GM12801 (cell line): ENCODE results near the gene TEX28.

Experiments
- TF ChIP-seq, protein P1 (sequence below): IDR thresholded peaks from one replicate; pipeline ENCODE4 v1.5.1; 2011; ENCODE audit warnings: control low read depth; ENCODE audit not compliant: insufficient read length; ENCODE audit errors: extremely low read depth

The TEX28 gene, protein sequence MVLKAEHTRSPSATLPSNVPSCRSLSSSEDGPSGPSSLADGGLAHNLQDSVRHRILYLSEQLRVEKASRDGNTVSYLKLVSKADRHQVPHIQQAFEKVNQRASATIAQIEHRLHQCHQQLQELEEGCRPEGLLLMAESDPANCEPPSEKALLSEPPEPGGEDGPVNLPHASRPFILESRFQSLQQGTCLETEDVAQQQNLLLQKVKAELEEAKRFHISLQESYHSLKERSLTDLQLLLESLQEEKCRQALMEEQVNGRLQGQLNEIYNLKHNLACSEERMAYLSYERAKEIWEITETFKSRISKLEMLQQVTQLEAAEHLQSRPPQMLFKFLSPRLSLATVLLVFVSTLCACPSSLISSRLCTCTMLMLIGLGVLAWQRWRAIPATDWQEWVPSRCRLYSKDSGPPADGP

DNA sequence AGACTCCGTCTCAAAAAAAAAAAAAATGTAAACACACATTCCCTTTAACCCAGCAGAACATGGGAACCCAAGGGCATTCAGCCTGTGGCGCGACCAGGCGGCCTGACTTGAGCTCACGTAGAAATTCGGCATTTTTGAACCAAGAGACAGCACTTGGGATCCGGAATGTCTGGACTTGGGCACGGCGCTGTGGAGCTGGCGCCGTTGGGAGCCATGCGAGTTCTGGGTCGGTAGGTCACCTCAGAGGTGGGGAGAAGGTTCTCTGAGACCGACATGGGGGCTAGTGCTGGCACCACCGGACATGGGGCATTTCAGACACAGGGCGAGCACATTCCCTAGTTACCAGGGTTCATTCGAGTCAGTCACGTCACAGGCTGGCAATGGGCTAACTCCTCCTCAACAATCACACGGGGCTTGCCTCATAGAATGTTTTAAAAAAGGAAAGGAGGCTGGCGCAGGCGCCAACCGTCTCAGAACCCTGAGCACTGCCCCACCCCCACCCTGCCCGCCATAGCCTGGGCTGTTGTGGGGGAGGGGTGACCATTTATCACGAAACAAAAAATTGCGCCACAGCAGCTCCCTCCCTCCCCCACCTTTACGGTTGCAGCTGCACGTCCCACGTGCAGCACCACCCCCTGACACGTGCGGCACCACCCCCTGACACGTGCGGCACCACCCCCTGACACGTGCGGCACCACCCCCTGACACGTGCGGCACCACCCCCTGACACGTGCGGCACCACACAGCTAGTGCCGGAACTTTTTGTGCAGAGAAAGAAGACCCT lies at the start of gene TEX28:
TEX28 (minus strand) TSS at position 334 of the 784 bp plus-strand sequence. CDS start 3,007 bp downstream, outside the sequence.
- TF ChIP-seq, protein P1, sequence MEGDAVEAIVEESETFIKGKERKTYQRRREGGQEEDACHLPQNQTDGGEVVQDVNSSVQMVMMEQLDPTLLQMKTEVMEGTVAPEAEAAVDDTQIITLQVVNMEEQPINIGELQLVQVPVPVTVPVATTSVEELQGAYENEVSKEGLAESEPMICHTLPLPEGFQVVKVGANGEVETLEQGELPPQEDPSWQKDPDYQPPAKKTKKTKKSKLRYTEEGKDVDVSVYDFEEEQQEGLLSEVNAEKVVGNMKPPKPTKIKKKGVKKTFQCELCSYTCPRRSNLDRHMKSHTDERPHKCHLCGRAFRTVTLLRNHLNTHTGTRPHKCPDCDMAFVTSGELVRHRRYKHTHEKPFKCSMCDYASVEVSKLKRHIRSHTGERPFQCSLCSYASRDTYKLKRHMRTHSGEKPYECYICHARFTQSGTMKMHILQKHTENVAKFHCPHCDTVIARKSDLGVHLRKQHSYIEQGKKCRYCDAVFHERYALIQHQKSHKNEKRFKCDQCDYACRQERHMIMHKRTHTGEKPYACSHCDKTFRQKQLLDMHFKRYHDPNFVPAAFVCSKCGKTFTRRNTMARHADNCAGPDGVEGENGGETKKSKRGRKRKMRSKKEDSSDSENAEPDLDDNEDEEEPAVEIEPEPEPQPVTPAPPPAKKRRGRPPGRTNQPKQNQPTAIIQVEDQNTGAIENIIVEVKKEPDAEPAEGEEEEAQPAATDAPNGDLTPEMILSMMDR = no peak

DNA sequence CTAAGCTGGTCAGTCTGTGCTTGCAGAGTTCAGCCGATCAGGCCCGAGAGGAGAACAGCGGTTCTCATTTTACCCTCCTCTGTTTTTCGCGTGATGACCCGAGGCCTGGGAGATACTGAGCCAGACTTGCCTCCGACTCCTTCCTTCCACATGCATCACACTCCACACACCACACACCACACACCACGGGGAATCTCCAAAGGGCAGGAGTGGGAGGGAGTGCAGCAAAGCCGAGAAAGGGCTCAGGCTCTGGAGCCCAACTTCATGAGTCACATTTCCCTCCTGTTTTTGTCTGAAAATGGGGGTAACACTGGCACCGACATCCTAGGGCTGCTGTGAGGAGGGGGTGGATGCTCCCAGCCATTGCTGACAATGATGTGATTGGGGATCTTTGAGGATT lies 39.6 kb upstream of the TEX28 start:
- TF ChIP-seq, protein P1 = no peak

DNA sequence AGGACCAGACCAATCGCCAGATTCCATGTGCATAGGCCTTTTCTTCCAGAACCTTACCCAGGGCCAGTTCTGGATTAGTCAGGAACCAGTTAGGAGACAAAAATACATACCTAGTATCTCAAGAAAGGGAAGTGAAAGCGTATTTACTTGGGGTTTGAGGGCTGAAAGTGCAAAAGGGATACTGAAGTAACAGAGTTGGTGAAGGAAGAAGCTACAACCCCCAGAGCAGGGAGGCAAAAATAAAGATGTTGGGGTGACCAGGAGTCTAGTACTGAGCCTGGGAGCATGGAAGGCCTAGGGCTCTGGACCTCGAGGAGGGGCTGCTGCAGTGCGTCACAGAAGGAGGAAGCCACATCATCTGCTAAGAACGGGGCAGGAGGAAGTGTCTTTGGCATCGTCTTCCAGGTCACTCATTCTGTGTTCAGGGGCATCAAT lies 38.9 kb upstream of the TEX28 start:
- TF ChIP-seq, protein P1 = no peak

DNA sequence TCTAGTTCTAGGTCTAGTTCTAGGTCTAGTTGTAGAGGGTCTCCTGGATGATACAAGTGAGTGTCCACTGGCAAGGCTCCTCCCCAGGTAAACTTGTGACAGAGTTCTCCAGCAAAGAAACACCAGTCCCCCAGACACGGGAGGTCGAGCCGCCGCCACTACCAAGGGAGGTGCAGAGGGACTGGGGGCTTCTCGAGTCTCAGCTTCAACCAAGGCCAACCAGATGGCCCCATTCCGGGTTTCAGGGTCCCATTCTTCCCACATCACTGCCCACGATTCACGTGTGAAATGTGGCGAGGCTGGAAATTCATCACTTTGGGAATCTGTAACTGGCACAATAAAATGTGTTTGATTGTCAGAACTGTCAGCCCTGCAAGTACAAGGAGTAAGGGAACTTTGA lies 38.2 kb upstream of the TEX28 start:
- TF ChIP-seq, protein P1 = no peak

DNA sequence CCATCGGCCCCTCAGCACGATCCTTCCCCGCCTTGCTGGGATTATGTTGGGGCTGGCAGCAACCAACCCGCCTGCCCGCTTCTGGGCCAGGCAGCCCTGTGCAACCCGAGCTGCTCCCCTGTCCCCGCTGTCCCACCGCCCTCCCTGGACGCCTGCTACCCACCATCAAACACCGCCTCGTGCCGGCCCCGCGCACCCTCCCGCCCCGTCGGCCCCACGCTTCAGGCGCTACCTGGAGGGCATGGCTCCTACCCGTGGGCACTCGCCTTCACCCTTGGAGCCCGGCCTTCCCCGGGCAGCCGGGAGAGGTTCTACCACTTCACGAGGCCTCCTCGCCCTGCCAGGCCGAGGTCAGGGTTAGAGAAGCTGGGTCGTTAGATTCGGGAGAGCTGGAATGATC lies 37.6 kb upstream of the TEX28 start:
- TF ChIP-seq, protein P1 = no peak

DNA sequence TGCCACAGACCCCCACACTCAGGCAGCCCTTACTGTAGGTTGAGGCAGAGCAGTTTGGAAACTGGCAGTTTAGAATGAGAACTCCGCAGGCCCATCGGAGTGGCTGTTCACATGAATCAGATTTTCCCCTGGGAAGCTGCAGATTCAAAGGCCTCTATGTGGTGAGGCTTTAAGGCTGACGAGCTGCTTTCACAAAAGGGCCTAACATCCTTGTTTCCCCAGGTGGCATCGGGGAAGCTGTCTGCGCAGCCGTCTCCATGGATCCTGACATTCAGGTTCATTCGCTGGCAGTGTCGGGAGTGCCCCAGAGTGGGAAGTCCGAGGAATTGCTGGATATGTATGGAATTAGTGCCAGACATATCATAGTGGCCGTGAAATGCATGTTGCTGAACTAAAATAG lies 34.4 kb upstream of the TEX28 start:
- TF ChIP-seq, protein P1 = no peak

DNA sequence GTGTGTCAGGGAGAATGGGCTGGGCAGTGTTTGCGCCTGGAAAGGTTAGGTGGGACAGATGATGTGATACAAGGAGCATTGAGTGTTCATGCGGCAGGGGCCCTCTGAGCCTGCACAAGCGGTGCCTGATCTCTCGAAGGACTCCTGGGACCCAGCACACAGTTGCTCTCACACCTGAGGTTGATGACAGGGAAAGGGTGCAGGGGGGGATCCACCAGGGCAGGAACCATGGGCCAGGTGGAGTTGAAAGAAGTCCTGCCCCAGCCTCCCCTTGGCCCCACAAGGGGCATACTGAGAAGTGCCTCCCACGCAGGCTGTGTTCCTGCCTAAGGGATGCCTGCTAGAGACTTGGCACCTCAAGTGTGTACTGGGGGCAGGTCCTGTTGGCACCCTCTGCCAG lies 33.7 kb upstream of the TEX28 start:
- TF ChIP-seq, protein P1 = no peak
